Measurements from ENCODE around the gene PRKD2.

Gene PRKD2

DNA sequence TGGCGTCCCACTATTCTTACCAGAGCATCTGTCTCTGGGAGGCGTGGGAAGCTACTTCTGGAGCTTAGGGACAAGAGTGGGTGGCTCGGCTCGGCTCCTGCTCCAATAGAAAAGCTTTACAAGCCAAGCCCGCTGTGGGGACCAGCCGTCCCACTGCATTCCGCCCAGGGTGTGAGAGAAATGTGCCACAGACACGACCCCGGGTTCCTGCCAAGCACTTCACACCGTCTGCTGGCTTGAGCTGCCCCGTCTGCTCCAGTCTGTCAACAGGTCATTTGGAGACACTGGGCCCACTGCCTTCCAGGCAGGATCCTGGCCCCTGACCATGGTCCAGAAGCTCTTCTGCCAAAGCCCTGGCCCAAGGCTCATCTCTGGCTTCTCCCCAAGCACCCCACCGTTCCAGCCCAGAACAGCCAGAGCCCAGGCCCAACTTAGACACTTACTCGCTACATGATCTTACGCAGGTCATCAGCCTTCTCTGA lies 22.4 kb upstream of the PRKD2 start:
- no peak for DNase-seq

DNA sequence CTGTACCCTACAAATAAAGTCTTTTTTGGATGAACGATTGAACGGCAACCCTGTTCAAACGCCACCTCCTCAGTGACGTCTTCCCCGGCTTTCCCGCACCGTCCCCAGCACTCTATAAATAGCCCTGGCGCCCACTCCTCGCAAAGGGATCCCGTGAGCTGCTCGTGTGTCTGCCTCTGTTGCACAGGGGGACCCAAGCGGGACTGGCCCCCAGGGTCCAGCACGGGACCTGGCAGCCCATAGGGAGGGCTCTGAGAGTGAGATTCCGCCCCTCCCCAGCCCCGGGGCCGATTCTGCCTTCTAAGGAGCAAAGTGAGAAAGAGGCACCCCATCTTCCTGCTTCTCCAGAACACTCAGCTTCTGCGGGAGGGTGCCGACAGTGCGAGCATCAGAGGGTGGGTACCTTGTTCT lies 20.9 kb upstream of the PRKD2 start:
- no peak for DNase-seq

DNA sequence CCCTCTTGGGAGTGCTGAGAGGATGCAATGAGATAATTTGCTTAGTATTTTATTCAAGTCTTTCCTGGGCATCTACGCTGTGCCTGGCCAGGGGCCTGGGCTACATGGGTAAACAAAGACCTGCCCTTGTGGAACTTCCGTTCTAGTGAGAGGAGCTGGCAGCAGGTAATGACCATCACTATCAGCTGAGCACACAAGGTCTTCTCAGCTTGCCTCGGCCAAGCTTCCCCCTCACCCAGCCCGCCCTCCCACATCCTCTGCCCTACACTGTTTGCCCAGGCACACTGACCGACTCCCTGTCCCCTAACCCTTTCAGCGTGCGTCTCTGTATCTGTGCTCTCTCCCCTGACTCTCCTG lies 20.4 kb upstream of the PRKD2 start:
- DNase-seq = no peak

DNA sequence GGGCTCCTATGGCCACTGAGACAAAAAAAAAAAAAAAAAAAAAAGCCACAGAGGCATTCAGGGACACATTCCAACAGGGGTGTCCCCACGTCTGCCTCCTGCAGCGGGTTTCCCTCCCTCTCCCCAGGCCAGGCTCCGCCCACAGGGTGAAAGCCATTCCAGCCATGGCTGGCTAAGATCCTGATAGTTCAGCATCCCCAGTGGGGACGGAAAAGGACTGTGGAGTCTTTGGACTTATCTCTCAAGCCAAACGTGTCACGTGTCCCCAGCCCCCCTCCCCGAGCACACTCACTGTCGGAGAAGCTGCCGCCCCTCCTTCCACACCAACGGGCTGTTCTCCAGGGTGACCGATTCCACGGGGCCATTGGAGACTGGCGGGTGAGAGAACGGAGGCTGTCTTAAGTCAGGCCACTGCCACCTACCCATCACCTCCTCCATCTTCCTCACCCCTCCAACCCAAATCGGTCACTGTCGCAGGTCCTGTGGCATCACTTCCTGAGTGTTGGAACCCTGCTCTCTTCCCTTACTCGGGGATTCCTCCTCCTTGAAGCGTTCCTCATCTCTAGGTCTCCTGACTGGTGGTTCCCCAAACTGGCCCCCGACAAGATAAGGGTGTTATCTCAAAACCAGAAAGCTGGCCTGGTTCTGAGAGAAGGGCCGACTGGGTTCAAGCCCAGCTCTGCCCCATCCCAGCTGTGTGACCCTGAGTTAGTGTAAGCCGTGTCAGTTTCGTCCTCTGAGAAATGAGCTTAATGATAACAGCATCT lies 19.8 kb upstream of the PRKD2 start:
- no peak for DNase-seq

DNA sequence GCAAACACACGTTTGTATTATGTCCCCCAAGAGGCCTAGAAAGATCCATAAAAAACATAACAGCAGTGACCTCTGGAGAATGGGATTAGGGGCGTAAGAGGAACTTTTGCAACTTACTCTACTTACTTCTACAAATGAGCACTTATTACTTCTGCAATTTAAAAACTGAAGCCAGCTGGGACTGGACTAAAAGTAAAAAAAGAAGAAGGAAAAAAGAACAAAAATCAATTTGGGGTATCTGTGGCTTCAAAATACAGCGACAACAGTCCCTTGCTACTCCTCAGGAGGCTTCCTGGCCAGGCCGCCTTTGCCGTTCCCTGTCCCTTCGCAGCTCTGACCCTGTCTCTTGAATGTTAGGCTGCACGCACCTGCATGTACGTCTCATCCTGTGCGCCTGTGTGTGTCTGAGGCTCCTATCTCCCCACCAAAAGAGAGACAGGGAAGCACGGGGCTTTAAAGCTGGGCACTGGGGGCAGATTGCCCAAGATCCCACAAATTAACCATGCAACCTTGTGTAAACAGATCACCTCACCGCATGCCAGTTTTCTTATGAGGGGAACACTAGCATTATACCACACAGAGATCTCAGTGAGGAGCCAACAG lies 16.9 kb upstream of the PRKD2 start:
- DNase-seq = no peak

DNA sequence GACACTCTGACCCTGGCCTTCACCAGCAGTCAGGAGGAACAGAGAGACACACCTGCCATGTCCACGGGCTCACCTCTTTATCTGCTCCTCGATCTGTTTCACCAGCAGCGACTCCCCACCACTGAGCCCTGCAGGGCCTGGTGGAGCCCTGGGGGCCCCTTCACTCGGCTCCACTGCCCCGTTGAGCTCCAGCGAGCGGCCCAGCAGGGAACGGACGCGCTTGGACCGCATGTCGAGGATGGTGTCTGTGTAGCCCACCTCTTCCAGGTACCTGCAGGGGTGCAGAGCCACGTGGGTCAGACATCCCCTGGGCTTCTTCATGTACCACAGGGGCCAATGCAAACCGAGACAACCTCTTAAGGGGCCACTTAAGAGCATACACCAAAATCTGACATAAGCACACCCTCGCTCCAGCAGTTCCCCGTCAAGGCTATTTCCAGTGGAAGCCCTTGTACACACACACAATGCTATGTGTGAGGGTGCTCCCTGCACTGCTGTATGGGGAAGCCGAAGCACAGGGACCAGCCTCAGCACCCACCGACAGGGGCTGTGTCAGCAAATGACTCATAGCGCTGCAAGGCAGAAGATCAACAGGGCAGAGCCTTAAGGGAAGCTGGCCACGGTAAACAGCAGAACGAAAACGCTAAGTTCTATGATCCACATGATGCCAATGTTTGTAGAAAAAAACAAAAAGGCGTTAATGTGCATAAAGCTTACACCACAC lies 16.2 kb upstream of the PRKD2 start:
- DNase-seq = no peak

DNA sequence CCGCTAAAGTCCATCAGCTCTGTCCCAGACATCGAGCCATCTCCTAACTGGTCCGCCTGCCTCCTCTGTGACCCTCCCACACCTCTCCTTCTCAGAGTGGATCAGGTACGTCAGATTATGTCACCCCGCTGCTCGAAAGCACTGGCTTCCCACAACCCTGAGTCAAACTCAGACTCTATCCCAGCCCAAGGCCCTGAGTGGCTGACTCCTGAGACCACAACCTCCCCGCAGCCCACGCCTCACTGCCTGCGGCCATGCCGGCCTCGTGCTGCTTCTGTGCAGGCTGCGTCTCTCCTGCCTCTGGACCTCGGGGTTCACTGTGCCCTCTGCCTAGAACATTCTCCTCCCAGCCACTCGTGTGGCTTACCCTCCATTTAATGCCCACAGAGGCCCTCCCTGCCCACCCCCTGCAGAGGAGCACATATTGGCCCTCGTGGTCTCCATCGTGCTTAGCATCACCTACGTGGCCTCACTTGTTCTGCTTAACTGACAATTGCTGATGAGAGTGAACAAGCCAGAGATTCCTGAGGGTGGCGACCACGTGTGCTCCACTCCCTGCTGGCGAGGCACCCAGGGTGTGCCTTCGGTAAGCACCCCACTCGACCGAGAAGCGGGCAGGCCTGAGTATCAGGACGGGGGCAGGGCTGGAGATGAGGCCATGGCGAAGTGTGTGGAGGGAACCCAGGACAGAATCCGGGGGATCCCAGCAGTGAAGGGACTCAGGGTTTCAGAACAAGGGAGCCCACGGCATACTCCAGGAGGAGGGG lies 15.4 kb upstream of the PRKD2 start:
- no peak for DNase-seq

DNA sequence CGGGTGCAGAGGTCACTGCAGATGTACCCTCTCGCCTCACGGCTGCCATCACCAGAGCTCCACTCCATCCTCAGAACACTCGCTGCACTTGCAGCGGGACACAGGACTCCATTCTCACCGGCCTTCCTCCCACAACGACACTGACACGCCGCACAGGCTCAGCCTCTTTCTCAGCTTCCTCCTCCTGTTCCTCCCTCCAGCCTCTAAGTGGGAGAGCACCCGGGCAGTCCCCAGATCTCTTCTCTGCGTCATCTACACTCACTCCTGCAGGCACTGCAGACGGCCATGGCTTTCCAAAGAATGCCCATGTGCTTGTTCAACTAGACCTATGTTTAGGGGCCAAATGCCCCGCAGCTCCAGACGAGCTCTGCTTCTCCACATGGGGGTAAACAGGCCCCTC lies 14.7 kb upstream of the PRKD2 start:
- DNase-seq = no peak

DNA sequence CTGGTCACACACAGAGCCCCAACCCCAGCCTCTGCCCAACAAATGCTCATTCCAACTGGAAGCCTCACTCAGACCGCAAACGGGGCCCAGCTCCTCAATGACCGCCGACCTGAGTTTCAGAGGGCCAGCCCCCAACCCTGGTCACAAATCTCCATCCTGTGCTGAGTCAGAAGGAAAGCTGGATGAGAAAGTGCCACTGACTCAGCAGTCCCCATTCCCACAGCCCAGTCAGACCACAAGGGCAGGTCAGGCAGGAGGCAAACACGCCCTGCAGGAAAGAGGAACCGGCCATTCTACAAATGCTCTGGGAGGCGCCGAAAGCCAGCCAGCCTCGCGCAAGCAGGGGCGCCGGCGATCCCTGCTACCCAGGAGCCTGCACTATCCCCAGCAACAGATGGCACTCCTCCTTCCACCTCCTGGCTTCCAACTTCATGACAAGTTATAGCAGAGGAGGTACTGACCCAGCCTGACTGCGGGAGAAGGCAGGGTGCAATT lies 14.1 kb upstream of the PRKD2 start:
- no peak for DNase-seq

DNA sequence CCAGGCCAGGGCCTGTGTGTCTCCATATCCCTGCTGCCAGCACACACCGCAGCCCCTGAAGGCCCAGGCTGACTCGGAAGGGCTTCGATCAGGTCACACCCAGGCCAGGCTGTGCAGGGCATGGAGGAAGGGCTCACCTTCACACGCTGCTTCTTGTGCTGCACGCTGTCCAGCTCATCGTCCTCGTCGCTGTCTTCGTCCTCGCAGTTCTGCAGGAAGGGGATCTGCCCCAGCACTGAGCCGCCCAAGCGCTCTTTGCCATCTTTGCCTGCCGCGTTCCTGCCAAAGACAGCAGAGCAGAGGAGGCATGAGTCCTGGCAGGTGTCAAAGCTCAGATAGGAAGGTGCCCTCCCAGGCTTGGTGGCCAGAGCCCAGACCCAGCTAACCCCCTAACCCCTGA lies 13.7 kb upstream of the PRKD2 start:
- no peak for DNase-seq

DNA sequence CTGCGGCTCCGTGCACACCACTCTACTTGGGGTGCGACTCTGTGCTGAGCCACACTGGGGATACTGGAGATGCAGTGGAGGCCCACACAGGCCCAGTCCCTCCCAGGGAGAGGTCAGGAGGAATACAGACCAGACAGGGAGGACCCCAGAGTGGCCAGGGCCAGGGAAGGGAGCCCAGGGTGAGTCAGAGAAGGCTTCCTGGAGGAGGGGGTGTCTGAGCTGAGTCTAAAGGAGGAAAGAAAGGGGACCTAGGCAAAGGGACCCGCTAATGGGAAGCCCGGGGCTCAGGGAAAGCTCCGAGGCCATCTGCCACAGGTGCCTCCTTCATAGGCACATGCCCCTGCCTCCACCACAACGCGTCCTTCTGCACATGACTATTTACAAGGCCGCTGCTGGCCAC lies 13.3 kb upstream of the PRKD2 start:
- no peak for DNase-seq

DNA sequence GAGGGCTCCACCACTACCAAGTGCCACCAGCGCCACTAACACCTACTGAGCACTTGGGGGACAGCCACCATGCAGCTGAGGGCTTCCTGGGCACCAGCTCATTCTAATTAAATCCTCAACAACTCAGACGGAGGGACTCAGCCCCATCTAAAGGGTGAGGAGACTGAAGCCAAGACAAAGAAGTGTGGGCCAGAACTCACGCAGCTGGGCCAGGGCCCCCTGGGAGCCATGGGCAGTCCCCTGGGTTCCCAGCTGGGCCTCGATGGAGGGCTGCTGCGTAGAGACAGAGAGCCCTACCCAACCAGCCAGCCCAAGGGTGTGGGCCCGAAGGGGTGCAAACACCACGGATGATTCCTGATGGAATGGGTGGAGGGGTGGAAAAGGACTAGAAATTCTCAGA lies 12.8 kb upstream of the PRKD2 start:
- DNase-seq = no peak

DNA sequence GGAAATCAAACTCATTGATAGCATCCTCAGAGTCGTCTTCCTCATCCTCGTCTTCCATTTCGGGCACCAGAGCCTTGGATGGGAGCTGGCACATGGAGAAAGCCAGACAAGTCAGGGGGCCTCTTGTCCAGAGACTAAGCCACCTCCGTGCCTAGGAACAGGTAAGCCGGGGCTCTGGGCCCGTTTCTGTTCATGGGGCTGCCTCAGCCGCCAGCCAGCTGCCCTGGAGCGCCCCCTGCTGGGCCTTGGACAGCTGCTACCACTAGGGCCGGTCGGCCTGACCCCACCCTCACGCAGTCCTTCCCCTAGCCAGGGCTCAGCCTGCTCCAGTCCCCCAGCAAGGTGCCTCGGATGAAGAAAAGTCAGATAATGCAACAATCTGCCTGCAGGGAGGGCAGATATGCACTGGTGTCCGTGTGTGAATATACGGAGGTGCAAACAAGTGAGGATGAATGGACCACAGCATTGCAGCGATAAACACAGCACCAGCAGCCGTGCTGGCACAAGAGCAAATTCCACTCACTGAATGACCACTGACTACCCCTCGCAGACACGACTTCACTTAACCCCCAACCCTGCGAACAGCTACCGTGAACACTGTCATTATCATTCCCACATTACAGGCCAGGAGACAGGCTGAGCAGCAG lies 11.9 kb upstream of the PRKD2 start:
- no peak for DNase-seq

DNA sequence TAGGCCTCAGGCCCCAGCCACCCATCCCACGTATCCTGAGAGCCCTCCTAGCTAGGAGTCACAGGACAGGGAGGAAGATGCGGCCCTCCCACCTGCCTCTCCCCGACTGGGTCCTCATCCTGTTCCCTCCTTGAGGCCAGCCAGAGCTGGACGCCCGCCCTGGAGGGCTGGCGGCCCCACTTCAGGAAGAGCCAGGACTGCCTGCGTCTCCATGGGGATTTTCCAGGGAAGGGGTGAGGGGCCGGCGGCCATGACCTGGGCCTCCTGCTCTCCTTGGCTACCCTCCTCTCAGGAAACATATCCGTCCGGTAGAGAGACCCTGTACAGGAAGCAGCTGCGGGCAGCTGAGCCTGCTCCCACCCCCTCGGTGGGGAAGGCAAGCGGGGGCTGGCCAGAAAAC lies 11.3 kb upstream of the PRKD2 start:
- DNase-seq = no peak

DNA sequence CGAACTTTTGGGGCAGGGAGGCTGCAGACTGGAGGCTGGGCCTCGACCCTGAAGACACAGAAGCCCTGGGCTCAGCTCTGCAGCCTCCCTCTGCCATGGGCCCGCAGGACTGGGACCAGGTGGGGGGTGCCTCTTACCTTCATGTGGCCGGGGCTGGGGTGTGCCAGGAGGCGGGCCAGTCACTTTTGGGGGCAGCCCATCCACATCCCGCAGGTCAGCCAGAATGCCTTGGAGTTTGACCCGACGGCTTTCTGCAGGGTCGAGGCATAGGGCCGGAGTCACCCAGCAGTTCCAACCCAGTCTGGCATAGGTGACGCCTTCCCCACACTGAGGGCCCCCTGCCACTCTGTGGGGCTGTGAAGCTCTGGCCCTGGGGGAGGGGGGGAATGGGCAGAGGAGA lies 10.8 kb upstream of the PRKD2 start:
- no peak for DNase-seq

DNA sequence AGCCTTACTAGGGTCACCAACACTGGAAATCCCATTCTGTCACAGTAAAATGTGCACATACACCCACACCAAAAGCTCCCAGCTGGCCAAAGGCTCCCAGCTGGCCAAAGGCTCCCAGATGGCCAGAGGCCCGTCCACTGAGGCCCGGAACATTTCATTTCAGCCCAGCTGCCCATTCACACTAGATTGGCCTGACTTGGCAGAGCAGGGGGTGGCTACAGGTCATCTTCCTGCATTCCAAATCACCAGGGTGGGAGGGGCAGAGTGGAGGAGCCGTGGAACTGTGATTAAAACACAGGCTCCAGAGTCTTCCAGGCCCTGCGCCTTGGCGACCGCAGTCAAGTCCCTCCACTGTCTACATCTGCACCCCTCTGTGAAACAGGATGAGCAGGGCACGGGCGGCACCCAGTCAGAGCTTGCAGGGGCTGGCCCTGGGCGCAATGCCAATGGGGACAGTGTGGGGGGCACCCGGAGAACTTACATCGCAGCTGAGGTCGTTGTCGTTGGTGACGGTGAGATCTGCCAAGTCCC lies 10.1 kb upstream of the PRKD2 start:
- no peak for DNase-seq

DNA sequence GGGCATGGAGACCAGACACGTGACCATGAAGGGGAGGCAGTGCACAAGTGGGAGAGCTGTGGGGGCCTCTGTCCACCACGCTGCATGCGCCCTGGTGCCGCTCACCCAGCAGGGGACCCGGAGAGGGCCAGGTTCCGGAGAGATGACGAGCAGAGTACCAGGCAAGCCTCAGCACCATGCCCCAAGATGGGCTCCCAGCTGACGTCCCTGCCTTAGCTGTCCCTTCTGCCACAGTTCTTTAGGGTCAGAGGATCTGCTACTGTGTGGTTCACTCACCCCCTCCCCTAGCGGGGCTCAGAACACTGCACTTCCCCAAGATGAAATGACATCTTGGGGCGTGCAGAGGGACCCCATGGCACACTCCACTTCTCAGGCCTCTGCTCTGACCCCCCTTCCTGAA lies 9.6 kb upstream of the PRKD2 start:
- no peak for DNase-seq

DNA sequence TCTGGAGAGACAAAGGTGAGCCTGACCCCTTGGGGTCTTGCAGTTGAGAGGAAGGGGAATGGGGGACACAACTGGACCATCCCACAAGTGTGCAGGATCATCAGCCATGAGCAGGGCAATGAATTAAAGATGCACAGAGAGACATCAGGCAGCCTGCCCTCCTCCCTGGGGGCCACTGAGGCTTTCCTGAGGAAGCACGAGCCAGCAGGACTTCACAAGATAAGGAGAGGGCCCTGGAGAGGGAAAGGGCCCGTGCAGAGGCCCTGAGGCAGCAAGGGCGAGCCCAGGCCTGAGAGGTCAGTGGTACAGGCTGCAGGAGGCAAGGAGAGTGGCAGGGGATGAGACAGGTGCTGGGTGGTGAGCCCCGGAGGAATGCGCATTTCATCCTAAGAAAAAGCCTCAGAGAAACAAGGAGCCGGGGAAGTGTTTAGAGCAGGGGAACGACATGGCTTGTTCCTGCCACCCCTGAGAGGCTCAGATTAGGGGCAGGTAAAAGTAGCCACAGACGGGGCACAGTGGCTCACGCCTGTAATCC lies 9.0 kb upstream of the PRKD2 start:
- DNase-seq = no peak

DNA sequence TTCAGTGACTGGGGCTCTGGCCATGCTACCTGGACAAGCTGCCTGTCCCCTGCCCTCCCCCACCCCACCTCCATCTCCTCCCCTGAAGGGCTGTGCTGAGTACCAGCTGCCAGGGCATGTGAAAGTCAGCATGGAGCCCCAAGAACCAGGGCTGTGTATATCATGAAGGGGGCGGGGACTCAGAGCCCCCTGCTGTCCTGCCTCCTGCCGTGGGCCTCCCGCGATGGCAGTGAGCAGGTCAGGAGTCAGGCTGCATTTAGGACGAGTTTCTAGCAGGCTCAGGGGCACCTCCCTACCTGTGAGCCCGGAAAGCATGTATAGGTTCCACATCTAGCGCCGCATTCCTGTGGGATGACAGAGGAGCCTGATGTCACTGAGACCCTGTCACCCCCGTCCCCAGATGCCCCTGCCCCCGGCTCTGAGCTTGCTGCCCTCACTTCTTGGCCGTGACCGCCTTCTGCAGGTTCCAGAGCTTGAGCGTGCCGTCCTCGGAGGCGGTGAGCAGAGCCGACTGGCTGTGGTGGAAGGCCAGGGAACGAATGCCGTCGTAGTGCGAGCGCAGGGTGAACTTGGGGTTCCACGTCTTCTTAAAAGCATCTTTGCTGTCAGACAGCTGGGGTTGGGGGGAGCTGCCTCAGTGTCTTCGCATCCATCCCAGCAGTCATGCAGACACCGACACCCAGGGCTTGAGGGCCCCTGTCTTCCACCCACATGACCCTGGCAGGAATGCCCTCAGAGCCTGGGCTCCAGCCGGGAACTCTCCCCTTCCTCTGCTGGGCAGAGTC lies 8.3 kb upstream of the PRKD2 start:
- no peak for DNase-seq

DNA sequence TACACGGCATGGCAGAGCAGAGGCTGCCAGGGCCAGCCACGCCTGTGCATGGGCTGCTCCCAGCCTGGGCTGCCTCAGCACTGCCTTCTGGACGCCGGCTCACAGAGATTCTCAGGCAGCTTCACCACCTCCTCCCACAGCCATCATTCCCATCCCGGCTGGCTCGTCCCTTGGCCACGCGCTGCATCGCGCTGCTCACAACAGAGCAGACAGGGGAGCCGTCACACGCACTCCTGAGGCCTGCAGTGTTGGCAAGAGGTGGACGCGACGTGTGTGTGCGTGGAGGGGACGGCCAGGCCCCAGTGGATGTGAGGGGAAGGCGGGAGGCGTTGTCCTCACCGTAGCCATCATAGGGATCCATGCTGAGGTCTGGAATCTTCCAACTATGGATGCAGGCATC lies 7.6 kb upstream of the PRKD2 start:
- no peak for DNase-seq

DNA sequence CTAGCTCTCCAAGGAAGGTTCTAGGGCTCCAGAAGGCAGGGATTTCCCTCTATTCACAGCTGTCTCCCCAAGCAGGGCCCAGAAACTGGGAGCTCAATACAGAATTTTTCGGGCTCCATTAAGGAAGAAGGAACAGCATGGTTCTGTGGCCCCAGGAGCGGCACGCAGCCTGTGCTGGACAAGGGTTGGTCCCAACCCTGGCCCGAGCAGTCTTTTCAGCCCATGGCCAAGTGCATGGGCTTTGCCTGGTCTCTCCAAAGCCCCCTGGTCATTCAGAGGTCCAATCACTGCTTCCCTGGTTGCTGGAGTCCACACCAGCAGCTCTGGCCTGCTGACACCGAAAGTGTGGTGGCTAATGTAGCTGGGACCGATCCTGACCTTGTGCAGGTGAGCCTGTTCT lies 6.6 kb upstream of the PRKD2 start:
- DNase-seq = no peak
